GM18870 (cell line): Measurements from ENCODE around the gene CC2D1B.
"Not testable (repeated sequence)": the region's sequence is repeated elsewhere in the genome, so short reads cannot be mapped to it uniquely, and the experiment has no call there.

ENCODE experiments used
- ATAC-seq: cut with Tn5 transposase; IDR thresholded peaks from one replicate; pipeline ENCODE4 v1.9.1; 2021; ENCODE audit warnings: moderate library complexity; ENCODE audit not compliant: unreplicated experiment

CC2D1B gene, protein sequence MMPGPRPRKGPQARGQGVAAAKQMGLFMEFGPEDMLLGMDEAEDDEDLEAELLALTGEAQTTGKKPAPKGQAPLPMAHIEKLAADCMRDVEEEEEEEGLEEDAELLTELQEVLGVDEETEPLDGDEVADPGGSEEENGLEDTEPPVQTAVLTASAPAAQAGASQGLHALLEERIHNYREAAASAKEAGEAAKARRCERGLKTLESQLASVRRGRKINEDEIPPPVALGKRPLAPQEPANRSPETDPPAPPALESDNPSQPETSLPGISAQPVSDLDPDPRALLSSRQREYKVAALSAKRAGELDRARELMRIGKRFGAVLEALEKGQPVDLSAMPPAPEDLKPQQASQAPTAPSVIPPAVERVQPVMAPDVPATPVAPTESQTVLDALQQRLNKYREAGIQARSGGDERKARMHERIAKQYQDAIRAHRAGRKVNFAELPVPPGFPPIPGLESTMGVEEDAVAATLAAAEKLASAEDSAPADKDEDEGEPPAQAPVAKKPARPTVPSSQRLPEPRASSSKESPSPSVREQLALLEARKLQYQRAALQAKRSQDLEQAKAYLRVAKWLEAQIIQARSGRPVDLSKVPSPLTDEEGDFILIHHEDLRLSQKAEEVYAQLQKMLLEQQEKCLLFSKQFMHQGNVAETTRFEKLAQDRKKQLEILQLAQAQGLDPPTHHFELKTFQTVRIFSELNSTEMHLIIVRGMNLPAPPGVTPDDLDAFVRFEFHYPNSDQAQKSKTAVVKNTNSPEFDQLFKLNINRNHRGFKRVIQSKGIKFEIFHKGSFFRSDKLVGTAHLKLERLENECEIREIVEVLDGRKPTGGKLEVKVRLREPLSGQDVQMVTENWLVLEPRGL

DNA sequence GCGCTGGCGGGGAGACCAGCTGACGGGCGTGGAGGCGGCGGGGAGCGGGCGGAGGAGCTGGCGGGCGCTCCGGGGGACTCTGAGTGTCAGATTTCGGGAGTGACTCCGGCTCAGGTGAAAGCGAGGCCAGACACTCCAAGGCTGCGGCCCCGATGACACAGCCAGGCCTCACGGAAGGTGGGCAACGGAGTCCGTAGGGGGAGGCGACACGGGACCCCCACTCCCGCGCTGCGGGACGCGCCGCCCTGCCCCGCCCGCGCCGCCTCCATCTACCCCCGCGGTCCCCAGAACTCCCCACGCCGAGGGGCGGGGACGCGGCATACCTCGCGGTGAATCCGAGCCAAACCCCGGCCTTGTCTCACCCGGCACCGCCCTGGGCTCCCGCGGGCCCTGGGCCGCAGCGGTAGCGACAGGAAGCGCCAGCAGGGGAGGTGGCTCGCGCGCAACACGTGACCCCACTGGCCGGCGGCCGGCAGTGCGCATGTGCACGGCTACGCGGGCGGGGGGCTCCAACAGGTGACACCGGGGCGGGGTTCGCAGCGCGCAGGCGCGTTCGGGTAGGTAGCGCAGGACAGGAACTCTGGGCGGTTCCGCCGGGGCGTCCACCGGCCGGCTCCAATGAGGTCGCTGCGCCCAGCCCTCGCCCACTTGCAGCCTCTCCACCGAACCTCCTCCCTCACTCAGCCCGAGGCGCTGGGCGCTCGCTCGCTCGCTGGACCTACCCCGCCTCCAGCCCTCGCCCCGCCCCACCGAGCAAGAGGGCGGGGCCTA, at the start of gene CC2D1B:
Gene CC2D1B, minus strand, starts transcription at position 460 of the 771 bp plus-strand sequence. CDS start 1,585 bp downstream, outside the sequence.
- ATAC-seq = peak; percentile 72

DNA sequence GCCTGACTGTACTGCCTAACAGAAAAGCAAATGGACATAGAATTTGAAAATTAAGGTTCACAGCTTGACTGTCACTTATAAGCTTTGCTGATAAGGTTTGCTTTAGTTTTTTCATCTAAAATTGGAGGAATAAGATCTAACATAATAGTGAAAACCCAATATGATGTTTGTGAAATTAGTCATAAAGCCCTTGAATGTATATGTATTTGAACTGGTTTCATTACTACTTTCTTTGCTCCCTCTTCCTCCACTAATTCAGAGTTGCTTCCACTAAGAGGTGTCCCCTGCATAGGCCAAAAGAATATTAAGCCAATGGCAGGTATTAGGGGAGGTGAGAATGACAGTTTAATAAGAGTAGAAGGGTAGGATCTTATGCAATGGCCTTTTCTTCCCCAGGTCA, 48.9 kb upstream of the CC2D1B start:
- no peak for ATAC-seq

- no peak for ATAC-seq
Observed at GRCh38 chr1:52413410-52413989, 47.5 kb upstream of the CC2D1B start.

DNA sequence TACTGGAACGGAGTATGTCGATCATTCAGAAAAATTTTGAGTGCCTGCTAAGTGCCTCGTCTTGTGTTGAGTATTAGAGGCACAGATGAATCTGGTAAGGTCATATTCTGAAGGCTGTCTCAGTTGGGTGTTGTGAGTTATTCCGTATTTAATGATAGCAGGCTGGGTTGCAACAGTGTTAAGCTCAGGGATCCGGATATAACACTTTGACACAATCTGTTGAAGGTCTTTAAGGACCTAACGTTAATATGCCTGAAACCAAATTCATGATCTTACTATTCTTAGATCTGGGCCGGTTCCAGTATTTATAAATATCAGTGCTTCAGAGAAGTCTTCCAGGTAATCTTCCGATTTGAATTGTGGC, 39.0 kb upstream of the CC2D1B start:
- ATAC-seq = no peak

DNA sequence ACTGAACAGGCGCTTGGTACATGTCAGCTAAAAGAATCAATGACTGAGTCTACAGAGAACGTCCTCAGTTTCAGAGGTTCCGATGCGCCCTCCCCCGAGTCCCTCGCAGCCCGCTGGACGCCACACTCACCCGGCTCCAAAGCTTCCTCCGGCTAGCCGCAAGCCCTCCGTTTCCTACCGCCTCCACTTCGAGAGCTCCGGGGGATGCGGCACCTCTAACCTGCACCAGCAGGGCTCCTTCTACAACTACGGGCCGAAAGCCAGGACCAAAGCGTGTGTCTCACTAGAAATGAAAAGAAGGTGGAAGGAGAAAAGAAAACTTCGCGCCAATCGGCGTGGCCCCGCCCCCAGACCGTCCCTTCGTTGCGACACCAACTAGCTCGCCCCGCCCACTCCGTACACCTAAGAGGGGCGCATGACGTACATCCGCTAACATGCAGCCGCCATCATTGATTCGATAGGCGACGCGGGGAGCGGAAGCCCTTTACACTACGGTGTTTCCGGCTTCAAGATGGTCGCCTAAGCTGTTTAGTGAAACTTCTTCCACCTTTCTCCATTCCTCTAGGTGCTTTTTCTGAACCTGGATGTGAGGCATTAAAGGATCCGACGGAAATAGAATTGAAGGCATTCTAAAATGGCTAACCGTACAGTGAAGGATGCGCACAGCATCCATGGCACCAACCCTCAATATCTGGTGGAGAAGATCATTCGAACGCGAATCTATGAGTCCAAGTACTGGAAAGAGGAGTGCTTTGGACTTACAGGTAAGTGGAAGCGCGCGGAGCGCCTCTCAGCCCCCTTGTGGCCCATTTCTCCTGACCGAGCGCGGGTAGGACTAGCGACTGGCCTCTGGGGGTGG, 38.3 kb upstream of the CC2D1B start, which contains the start of the genes ORC1 and PRPF38A:
Gene ORC1, minus strand, starts transcription at position 308 of the 859 bp plus-strand sequence. CDS start 2,200 bp downstream, outside the sequence.
Gene PRPF38A, plus strand, starts transcription at position 487 of the 859 bp plus-strand sequence. Its CDS starts 148 bp downstream, at position 635.
- peak; percentile 84 for ATAC-seq

- peak; percentile 13 for ATAC-seq
Observed at GRCh38 chr1:52403566-52404115, 37.6 kb upstream of the CC2D1B start.

GRCh38 chr1:52402860-52403240, 36.8 kb upstream of the CC2D1B start:
- no peak for ATAC-seq

DNA sequence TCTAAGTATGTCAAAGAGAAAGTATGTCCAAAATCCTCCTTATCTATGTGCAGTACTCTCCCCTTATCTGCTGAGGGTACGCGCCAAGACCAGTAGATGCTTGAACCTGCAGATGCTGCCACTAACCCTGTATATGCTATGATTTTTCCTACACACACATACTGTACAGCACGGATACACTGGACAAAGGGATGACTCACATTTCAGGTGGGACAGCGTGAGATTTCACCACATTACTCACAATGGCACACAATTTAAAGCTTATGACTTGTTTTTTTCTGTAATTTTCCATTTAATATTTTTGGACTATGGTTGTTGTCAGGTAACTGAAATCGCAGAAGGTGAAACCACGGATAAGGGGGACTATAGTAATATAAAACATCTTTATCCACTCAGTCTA, 34.1 kb upstream of the CC2D1B start:
- no peak for ATAC-seq

DNA sequence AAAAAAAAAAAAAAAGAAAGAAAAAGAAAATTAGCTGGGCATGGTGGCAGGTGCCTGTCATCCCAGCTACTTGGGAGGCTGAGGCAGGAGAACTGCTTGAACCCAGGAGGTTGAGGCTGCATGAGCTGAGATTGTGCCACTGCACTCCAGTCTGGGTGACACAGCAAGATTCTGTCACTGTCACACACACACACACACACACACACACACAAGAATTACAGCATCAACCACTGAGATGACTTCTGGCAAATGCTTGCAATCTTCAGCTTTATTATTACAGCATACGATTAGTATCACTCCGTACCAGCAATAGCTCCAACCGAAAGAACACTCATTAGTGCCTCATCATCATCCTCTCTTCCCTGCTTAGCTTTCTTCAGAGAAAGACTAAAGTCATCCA, 33.6 kb upstream of the CC2D1B start:
- ATAC-seq = no peak

DNA sequence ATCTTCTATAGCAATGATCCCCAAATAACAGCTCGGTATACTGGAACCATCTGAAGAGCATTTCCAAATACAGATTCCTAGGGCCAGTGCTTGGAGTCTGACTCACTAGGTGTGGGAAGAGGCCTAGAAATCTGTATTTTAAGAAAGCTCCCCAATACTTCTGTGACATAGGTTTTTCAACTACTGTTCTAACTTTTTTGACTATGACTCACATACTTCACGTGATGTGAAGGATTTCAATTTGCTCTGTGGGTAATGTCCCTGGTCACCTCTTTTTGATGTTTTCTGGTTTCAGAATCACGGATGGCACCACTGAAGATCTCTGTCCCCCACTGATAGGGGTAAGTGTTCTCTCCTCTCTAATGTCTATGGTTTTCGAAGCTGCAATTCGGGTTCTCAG, 27.2 kb upstream of the CC2D1B start:
- ATAC-seq = no peak

DNA sequence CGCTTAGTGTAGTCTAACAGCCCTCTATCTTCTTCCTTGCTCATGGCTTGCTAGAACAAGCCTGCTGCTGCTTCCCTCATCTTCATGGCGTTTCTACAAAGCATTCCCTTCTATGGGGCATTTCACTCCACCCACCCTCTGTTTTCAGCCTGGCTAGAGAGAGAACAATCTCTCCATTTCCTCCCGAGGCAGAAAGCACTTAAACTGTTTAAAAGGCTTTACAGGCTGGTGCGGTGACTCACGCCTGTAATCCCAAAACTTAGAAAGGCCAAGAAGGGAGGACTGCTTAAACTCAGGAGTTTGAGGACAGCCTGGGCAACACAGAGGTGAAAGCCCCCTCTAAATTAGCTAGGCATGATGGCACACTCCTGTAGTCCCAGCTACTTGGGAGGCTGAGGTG, 20.5 kb upstream of the CC2D1B start:
- ATAC-seq = no peak

DNA sequence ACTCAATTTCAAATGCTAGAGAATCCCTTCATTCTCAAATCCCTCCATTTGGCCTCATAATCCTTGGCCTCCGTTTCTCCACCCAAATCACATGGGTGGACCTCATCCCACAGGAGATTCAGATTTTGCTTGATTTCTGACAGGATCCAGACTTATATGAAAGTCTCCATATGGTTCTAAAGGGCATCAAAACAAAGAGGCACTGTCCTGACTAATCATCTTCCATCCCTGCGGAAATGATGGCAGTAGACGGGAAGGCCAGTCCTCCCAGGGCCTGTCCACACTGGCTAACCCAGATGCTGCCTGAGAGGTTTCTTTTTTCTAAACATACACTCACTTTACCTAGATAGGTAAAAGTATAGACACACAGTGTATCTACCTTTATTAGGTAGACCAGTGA, 19.4 kb upstream of the CC2D1B start:
- ATAC-seq = no peak

- not testable (repeated sequence) for ATAC-seq
Observed at GRCh38 chr1:52369851-52370250, 3.8 kb upstream of the CC2D1B start.

- no peak for ATAC-seq
Observed at GRCh38 chr1:52368383-52369172, 2.6 kb upstream of the CC2D1B start.

DNA sequence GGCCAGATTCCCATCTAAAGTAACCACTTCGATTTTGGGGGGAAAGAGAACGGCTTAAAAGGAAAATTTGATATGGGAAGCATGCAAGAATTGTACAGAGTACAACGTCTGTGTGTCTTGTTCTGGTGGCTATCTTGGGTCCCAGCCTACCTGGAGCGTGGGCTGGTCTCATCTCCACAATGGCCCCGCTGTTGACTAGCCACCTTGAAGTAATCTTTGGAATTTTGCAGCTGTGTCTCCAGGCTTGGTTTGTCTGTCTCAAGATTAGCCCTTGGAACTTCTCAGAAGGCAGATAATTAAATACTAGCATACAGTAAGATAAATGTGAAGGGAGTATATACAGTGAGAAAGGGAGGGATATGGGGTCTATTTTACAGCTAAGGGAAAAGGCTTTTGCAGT, 1.3 kb upstream of the CC2D1B start:
- ATAC-seq = no peak

DNA sequence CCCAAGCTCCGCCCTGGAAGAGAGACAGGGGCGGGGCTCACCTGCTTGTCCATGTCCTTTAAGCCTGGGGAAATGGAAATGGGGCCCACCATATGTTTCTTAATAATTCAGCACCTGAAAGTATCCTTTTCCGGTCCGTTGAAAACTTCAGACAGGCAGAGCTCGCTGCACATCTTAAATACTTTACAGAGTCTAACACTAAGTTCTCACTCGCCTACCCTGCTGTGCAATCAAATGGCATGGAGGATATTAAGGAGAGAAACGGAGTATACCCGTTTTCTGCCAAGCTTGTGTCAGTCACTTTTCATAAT, 467 bp upstream of the CC2D1B start:
- no peak for ATAC-seq

GRCh38 chr1:52365071-52365745, 797 bp downstream of the CC2D1B start:
- ATAC-seq = no peak

DNA sequence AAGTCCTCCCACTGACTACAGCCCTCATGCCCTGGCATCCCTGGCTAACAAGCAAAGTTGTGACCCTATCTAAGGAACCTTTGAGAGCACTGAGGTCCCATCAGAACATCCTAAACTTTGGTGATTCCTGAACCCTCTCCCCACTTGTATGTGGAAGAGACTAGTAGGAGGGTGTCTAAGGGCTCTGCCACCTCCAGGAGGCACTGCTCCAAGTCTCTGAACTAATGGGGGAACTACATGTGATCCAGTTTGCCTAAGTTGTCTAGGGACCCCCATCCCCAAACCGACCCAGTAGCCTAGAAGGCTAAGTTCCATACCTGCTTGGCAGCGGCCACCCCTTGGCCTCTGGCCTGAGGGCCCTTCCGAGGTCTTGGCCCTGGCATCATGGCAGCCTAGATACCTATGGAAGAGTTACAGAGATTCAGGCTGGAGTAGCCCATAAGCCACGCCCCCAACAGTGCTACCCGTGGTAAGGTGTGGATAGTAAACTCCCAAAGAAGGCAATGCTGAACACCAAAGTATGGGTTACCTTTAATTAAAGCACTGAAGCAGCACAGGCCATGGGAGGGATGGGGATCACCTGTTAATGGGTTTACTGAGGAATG, 1.7 kb downstream of the CC2D1B start:
- ATAC-seq = no peak
